Measurements from ENCODE around the gene SUPT6H. TPM values are rescaled to one million over a fixed set of nuclear protein-coding genes. Genes with fewer than 3 reads are reported as not detected.
A peak's percentile ranks its signal among the peaks of the same experiment; 100 is the strongest.

Gene SUPT6H
- total RNA-seq, result 10 to 100 TPM; 26.5 to 37.2 TPM

- peaks cover 33% of the 10 kb centered on the region for H3K4me1 ChIP-seq
- H3K27ac ChIP-seq, result peak within 1 kb of the TSS; percentile 87 to 96 (median 92)
- H3K27me3 ChIP-seq, result no peaks in the 10 kb centered on the region
- intact Hi-C loops (cut with DNase I), result loop anchor here (5.0 kb wide), 1 partner anchor 50 kb away; the partner anchor contains the start of gene PROCA1
- H3K4me3 ChIP-seq, result peak within 1 kb of the TSS; percentile 37 to 45
- no peaks in the 10 kb centered on the region for H3K9me3 ChIP-seq
- peak; percentile 88 to 91 (median 90) for DNase-seq
- H3K36me3 ChIP-seq (replicated peaks in 1 of 2; ENCODE audit: insufficient read depth in 1 of 2, low read depth in 2 of 2), result peaks cover 2 to 8% of the 10 kb centered on the region in 2 donors
- peak in 1 of 7 experiments; percentile 16 for TF ChIP-seq CTCF (IDR thresholded peaks at IDR 0.05)
- TF ChIP-seq POLR2A (IDR thresholded peaks at IDR 0.05), result peak; percentile 45 to 91 (median 86)
- WGBS, 2 donors, result 0 to 1% methylated on average over 32 to 66 of the region's 66 CpGs
- ATAC-seq, result peak; percentile 94
These were observed at the start of gene SUPT6H, which contains the start of gene SDF2 for GRCh38 chr17:28661635-28662526. SUPT6H (plus strand) TSS chr17:28662205; CDS start chr17:28673402, 11,197 bp downstream. SDF2 (minus strand) TSS chr17:28661906; CDS start chr17:28661876, 30 bp downstream.

- TF ChIP-seq POLR2A (IDR thresholded peaks at IDR 0.05) (no peak), CTCF (IDR thresholded peaks at IDR 0.05) (no peak)
- intact Hi-C loops (cut with DNase I), result no loop called here
- no peak overlapping the region for H3K27ac ChIP-seq
- no peaks in the 10 kb centered on the region for H3K27me3 ChIP-seq
- ATAC-seq (no peak), DNase-seq (no peak)
- H3K4me1 ChIP-seq, result no peaks in the 10 kb centered on the region
- no peak overlapping the region for H3K4me3 ChIP-seq
- H3K9me3 ChIP-seq, result no peaks in the 10 kb centered on the region
- peaks cover 9 to 22% of the 10 kb centered on the region in 2 donors for H3K36me3 ChIP-seq (replicated peaks in 1 of 2; ENCODE audit: insufficient read depth in 1 of 2, low read depth in 2 of 2)
- WGBS, 2 donors, result 50 to 54% methylated on average over 2 of the region's 2 CpGs
These were observed 49.5 kb upstream of the SUPT6H start for GRCh38 chr17:28612531-28612930.

GRCh38 chr17:28612936-28613872, 48.8 kb upstream of the SUPT6H start:
- TF ChIP-seq POLR2A (IDR thresholded peaks at IDR 0.05) (no peak), CTCF (IDR thresholded peaks at IDR 0.05) (peak; percentile 44 to 58 (median 47))
- peak; percentile 31 to 57 (median 36) for DNase-seq
- 68 to 73% methylated on average over 3 to 6 of the region's 6 CpGs for WGBS, 2 donors
- ATAC-seq, result peak; percentile 35
- Histone ChIP-seq H3K36me3 (replicated peaks in 1 of 2; ENCODE audit: insufficient read depth in 1 of 2, low read depth in 2 of 2) (peaks cover 9 to 25% of the 10 kb centered on the region in 2 donors), H3K27me3 (no peaks in the 10 kb centered on the region), H3K4me3 (no peak overlapping the region), H3K9me3 (no peaks in the 10 kb centered on the region), H3K27ac (no peak overlapping the region), H3K4me1 (no peaks in the 10 kb centered on the region)
- intact Hi-C loops (cut with DNase I), result no loop called here

GRCh38 chr17:28613931-28614381, 48.0 kb upstream of the SUPT6H start, which contains the start of gene RSKR:
RSKR (minus strand) TSS chr17:28614185; CDS start chr17:28614161, 24 bp downstream.
- peak in 1 of 4 donors; percentile 9 for DNase-seq
- WGBS, 2 donors, result 77 to 88% methylated on average over 5 of the region's 5 CpGs
- Histone ChIP-seq H3K4me3 (no peak within 1 kb of the TSS), H3K27me3 (no peaks in the 10 kb centered on the region), H3K36me3 (replicated peaks in 1 of 2; ENCODE audit: insufficient read depth in 1 of 2, low read depth in 2 of 2) (peaks cover 14 to 32% of the 10 kb centered on the region in 2 donors), H3K9me3 (no peaks in the 10 kb centered on the region), H3K27ac (no peak within 1 kb of the TSS), H3K4me1 (no peaks in the 10 kb centered on the region)
- TF ChIP-seq CTCF (IDR thresholded peaks at IDR 0.05) (no peak), POLR2A (IDR thresholded peaks at IDR 0.05) (no peak)
- intact Hi-C loops (cut with DNase I), result no loop called here
- no peak for ATAC-seq
